Activated naive CD8-positive, alpha-beta T cell treated with anti-CD3 and anti-CD28 coated beads, Interleukin-2, amount 50 U/mL, for 24 hours (primary cell): ENCODE measurements around the gene KISS1.

ENCODE experiments used
- ATAC-seq: fragments of 150-1000 bp; cut with Tn5 transposase; one replicate; pipeline ENCODE4 v1.10.0; 2021
- DNase-seq: peaks from one replicate; pipeline ENCODE4 v3.0.0; 2021
- H3K27ac Mint-ChIP-seq: one replicate; pipeline ENCODE4 v1.8.0; 2021; ENCODE audit warnings: mild to moderate bottlenecking, mixed read lengths
- H3K27me3 Mint-ChIP-seq: one replicate; pipeline ENCODE4 v1.8.0; 2021; ENCODE audit warnings: mixed read lengths
- H3K36me3 Mint-ChIP-seq: one replicate; pipeline ENCODE4 v1.8.0; 2021; ENCODE audit warnings: low read depth, mixed read lengths
- H3K4me1 Mint-ChIP-seq: one replicate; pipeline ENCODE4 v1.8.0; 2021; ENCODE audit warnings: mixed read lengths
- H3K4me3 Mint-ChIP-seq: one replicate; pipeline ENCODE4 v1.8.0; 2021; ENCODE audit warnings: mild to moderate bottlenecking, moderate library complexity, mixed read lengths
- H3K9me3 Mint-ChIP-seq: one replicate; pipeline ENCODE4 v1.8.0; 2021; ENCODE audit warnings: mixed read lengths

Gene KISS1

DNA sequence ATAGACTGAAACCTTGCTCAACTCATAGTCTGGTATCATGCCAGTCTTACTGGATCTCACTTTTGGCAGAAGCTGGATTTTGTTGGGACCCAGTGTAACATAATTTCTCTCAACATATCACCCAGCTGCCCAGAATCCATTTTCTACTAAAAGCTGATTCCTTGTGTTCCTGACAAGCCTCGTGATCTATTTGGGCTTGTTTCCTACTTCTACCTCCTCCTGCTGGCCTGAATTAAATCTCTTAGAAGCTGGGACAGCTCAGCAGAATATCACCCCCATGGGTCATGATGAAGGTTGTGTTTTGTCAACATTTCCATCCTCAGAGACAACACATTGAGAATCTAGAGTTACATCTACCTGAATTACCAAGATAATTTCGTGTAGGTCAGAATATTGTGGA lies 9.8 kb upstream of the KISS1 start:
- DNase-seq (no peak), ATAC-seq (no peak)
- no peaks in the 10 kb centered on the region for H3K36me3 Mint-ChIP-seq
- H3K27ac Mint-ChIP-seq, result no peak overlapping the region
- peaks cover 35% of the 10 kb centered on the region for H3K27me3 Mint-ChIP-seq
- no peaks in the 10 kb centered on the region for H3K9me3 Mint-ChIP-seq
- no peak overlapping the region for H3K4me3 Mint-ChIP-seq
- H3K4me1 Mint-ChIP-seq, result peaks cover 4% of the 10 kb centered on the region

GRCh38 chr1:204205486-204205885 lies 9.2 kb upstream of the KISS1 start:
- no peak for ATAC-seq
- Mint-ChIP-seq H3K4me3 (no peak overlapping the region), H3K9me3 (no peaks in the 10 kb centered on the region), H3K4me1 (peaks cover 4% of the 10 kb centered on the region), H3K27me3 (peaks cover 35% of the 10 kb centered on the region), H3K27ac (no peak overlapping the region), H3K36me3 (no peaks in the 10 kb centered on the region)
- DNase-seq, result no peak

GRCh38 chr1:204204944-204205343 lies 8.7 kb upstream of the KISS1 start:
- Mint-ChIP-seq H3K4me3 (no peak overlapping the region), H3K9me3 (no peaks in the 10 kb centered on the region), H3K27me3 (peaks cover 33% of the 10 kb centered on the region), H3K36me3 (no peaks in the 10 kb centered on the region), H3K4me1 (peaks cover 4% of the 10 kb centered on the region), H3K27ac (no peak overlapping the region)
- ATAC-seq (no peak), DNase-seq (no peak)

GRCh38 chr1:204203206-204203767 lies 7.0 kb upstream of the KISS1 start:
- Mint-ChIP-seq H3K36me3 (no peaks in the 10 kb centered on the region), H3K27ac (no peak overlapping the region), H3K9me3 (no peaks in the 10 kb centered on the region), H3K27me3 (peaks cover 33% of the 10 kb centered on the region), H3K4me3 (no peak overlapping the region), H3K4me1 (peaks cover 4% of the 10 kb centered on the region)
- no peak for ATAC-seq
- no peak for DNase-seq

GRCh38 chr1:204202481-204202880 lies 6.2 kb upstream of the KISS1 start:
- H3K4me1 Mint-ChIP-seq, result peaks cover 2% of the 10 kb centered on the region
- ATAC-seq (no peak), DNase-seq (no peak)
- no peak overlapping the region for H3K27ac Mint-ChIP-seq
- no peaks in the 10 kb centered on the region for H3K9me3 Mint-ChIP-seq
- peaks cover 30% of the 10 kb centered on the region for H3K27me3 Mint-ChIP-seq
- H3K4me3 Mint-ChIP-seq, result no peak overlapping the region
- H3K36me3 Mint-ChIP-seq, result no peaks in the 10 kb centered on the region

- no peak for DNase-seq
- Mint-ChIP-seq H3K27ac (no peak overlapping the region), H3K4me3 (no peak overlapping the region), H3K27me3 (peaks cover 24% of the 10 kb centered on the region), H3K4me1 (no peaks in the 10 kb centered on the region), H3K36me3 (no peaks in the 10 kb centered on the region), H3K9me3 (no peaks in the 10 kb centered on the region)
- ATAC-seq, result no peak
Measured at GRCh38 chr1:204201348-204202040, 5.2 kb upstream of the KISS1 start.

DNA sequence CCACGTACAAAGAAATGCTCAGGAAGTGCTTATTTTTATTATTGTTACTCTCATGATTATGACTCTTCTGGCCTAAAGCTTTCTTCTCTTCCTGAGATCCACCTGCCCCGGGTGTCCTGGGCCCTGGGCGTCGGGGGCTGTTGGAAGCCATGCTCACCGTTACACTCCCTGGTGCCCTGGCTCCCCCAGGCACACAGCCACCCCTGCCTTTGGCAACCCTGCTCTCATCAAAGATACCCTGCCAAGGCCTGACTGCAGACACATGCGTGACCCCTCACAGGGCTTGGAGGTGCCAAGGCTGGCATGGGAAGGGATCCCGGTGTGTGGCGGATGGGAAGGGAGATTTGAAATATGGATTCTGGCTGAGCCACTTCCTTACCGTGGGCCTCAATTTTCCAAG lies 3.3 kb upstream of the KISS1 start:
- DNase-seq (no peak), ATAC-seq (no peak)
- no peak overlapping the region for H3K27ac Mint-ChIP-seq
- no peaks in the 10 kb centered on the region for H3K9me3 Mint-ChIP-seq
- peaks cover 2% of the 10 kb centered on the region for H3K4me1 Mint-ChIP-seq
- no peak overlapping the region for H3K4me3 Mint-ChIP-seq
- H3K36me3 Mint-ChIP-seq, result no peaks in the 10 kb centered on the region
- peaks cover 9% of the 10 kb centered on the region for H3K27me3 Mint-ChIP-seq

- Mint-ChIP-seq H3K27me3 (peaks cover 9% of the 10 kb centered on the region), H3K36me3 (no peaks in the 10 kb centered on the region), H3K9me3 (no peaks in the 10 kb centered on the region), H3K27ac (no peak overlapping the region), H3K4me1 (peaks cover 4% of the 10 kb centered on the region), H3K4me3 (no peak overlapping the region)
- no peak for ATAC-seq
- DNase-seq, result no peak
Measured at GRCh38 chr1:204198348-204199340, 2.4 kb upstream of the KISS1 start.

GRCh38 chr1:204197068-204197467 lies 777 bp upstream of the KISS1 start:
- no peak for ATAC-seq
- no peaks in the 10 kb centered on the region for H3K9me3 Mint-ChIP-seq
- no peaks in the 10 kb centered on the region for H3K36me3 Mint-ChIP-seq
- no peak overlapping the region for H3K4me3 Mint-ChIP-seq
- peaks cover 4% of the 10 kb centered on the region for H3K4me1 Mint-ChIP-seq
- no peak for DNase-seq
- no peak overlapping the region for H3K27ac Mint-ChIP-seq
- peaks cover 4% of the 10 kb centered on the region for H3K27me3 Mint-ChIP-seq

- DNase-seq (no peak), ATAC-seq (no peak)
- Mint-ChIP-seq H3K27me3 (peaks cover 16% of the 10 kb centered on the region), H3K4me3 (no peak overlapping the region), H3K9me3 (no peaks in the 10 kb centered on the region), H3K4me1 (peaks cover 12% of the 10 kb centered on the region), H3K36me3 (no peaks in the 10 kb centered on the region), H3K27ac (no peak overlapping the region)
Measured at GRCh38 chr1:204194771-204195170, 1.5 kb downstream of the KISS1 start.

- Mint-ChIP-seq H3K27ac (no peak overlapping the region), H3K4me1 (peaks cover 19% of the 10 kb centered on the region), H3K36me3 (no peaks in the 10 kb centered on the region), H3K9me3 (no peaks in the 10 kb centered on the region), H3K27me3 (peaks cover 22% of the 10 kb centered on the region), H3K4me3 (no peak overlapping the region)
- no peak for ATAC-seq
- DNase-seq, result no peak
Measured at GRCh38 chr1:204194080-204194479, 2.2 kb downstream of the KISS1 start.

DNA sequence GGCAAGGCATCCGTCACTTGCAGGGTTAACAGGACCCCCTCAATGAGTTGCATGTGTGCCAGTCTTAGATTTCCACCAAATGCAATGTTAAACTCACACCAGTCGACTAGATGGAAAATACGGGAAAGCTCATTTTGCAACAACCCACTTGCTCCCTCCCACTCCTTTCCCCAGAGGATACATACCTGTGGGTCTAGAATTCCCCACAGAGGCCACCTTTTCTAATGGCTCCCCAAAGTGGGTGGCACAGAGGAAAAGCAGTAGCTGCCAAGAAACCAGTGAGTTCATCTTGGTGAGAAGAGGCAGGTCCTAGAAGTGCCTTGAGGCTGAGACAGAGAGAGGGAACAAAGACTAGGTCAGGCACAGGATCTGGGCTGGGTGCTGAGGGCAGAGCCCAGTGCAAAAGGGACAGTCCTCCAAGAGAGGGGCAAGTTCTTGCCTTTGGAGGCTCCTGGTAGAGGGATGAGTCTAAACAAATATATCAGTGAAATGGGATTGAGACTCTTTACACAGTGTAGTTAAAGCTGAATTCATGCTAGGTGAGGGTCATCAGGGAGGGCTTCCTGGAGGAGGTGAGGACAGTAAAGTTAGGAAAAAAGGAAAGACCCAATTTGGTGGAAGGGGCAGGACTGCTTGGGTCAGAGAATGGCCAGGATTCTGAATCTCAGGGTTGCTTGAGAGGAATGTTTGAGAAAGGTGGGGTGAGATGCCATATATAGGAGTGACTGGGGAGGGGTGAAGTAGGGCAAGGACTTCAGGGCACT lies 3.5 kb downstream of the KISS1 start:
- Mint-ChIP-seq H3K4me3 (no peak overlapping the region), H3K36me3 (no peaks in the 10 kb centered on the region), H3K9me3 (no peaks in the 10 kb centered on the region), H3K4me1 (peaks cover 20% of the 10 kb centered on the region), H3K27ac (no peak overlapping the region), H3K27me3 (peaks cover 26% of the 10 kb centered on the region)
- DNase-seq (no peak), ATAC-seq (no peak)

- ATAC-seq (no peak), DNase-seq (no peak)
- no peak overlapping the region for H3K4me3 Mint-ChIP-seq
- H3K4me1 Mint-ChIP-seq, result peaks cover 20% of the 10 kb centered on the region
- H3K27me3 Mint-ChIP-seq, result peaks cover 32% of the 10 kb centered on the region
- H3K36me3 Mint-ChIP-seq, result no peaks in the 10 kb centered on the region
- no peak overlapping the region for H3K27ac Mint-ChIP-seq
- H3K9me3 Mint-ChIP-seq, result no peaks in the 10 kb centered on the region
Measured at GRCh38 chr1:204192046-204192445, 4.2 kb downstream of the KISS1 start.

DNA sequence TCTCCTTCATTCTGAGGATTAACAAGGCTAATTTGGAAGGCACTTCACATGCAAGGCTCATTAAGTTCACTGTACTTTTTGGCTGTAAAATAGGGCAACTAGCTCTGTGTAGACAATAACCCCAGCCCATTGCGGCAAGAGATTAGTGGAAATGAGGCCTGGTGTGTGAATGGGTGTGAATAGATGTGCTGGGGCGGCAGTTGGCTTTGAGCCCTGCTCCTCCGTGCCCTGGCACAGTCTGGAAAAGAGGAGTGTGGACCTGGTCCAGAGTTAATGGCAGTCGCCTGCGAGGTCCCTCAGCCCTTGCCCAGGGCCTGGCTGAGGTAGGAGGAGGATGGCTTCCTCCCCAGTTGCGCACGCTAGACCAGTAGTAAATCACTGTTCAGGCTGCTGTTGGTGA lies 4.8 kb downstream of the KISS1 start:
- no peak overlapping the region for H3K4me3 Mint-ChIP-seq
- H3K27ac Mint-ChIP-seq, result no peak overlapping the region
- ATAC-seq, result no peak
- no peaks in the 10 kb centered on the region for H3K36me3 Mint-ChIP-seq
- peaks cover 34% of the 10 kb centered on the region for H3K27me3 Mint-ChIP-seq
- no peaks in the 10 kb centered on the region for H3K9me3 Mint-ChIP-seq
- DNase-seq, result no peak
- H3K4me1 Mint-ChIP-seq, result peaks cover 20% of the 10 kb centered on the region
